T-cell (primary cell): ENCODE data around the gene COG3. TPM values are rescaled to one million over a fixed set of nuclear protein-coding genes. Genes with fewer than 3 reads are reported as not detected.
A peak's percentile ranks its signal among the peaks of the same experiment; 100 is the strongest.

Source experiments
- ATAC-seq, 4 experiments: fragments of 200-7000 bp in 3 of 4; fragments of 150-1000 bp in 1 of 4; cut with Tn5 transposase; replicated peaks in 1 of 4; 1 replicate in 3 of 4; 2 replicates in 1 of 4; pipeline ENCODE4 v1.10.0; 2021; ENCODE audit warnings: moderate library complexity in 3 of 4, mild to moderate bottlenecking in 2 of 4, moderate number of reproducible peaks in 1 of 4
- CTCF ChIA-PET, 2 donors: fragments of 300-600 bp; sonication (Branson Sonifier 250); formaldehyde crosslinking; loops; one replicate each; lab custom pipeline; 2022; ENCODE audit warnings: antibody characterized with exemption in 2 of 2; lab: Charles Lee
- POLR2A ChIA-PET, 2 donors: fragments of 300-600 bp; sonication (Branson Sonifier 250); formaldehyde crosslinking; loops; one replicate each; lab custom pipeline; 2022; ENCODE audit warnings: antibody characterized with exemption in 2 of 2; lab: Charles Lee
- DNase-seq, 35 experiments: peaks; one replicate each; pipeline versions ENCODE4 v3.0.0 to v3.0.0-alpha.2; 2013 to 2023
- H3K27ac ChIP-seq: one replicate; pipeline ENCODE4 v1.5.1; 2013; ENCODE audit warnings: low read length
- H3K27me3 ChIP-seq, 2 experiments: replicated peaks in 1 of 2; 1 replicate in 1 of 2; 2 replicates in 1 of 2; pipeline versions ENCODE4 v1.6.1 to v1.7.0; 2013; ENCODE audit warnings: low read length in 1 of 2, mixed read lengths in 1 of 2; ENCODE audit not compliant: control insufficient read depth in 2 of 2, insufficient read depth in 2 of 2; ENCODE audit errors: extremely low read depth in 1 of 2
- H3K36me3 ChIP-seq, 2 donors: 1 replicate in 1 of 2; 2 replicates in 1 of 2; pipeline versions ENCODE4 v1.6.1 to v1.7.0; 2013; ENCODE audit warnings: low read length in 1 of 2; ENCODE audit not compliant: control insufficient read depth in 2 of 2, insufficient read depth in 1 of 2; ENCODE audit errors: extremely low read depth in 1 of 2
- H3K4me1 ChIP-seq, 2 experiments: 1 replicate in 1 of 2; 2 replicates in 1 of 2; pipeline versions ENCODE4 v1.6.1 to v1.7.0; 2013; ENCODE audit warnings: low read length in 2 of 2, mixed read lengths in 1 of 2; ENCODE audit not compliant: insufficient read depth in 2 of 2, control insufficient read depth in 1 of 2; ENCODE audit errors: extremely low read depth in 1 of 2
- H3K4me3 ChIP-seq, 2 donors: 1 replicate in 1 of 2; 2 replicates in 1 of 2; pipeline versions ENCODE4 v1.5.1 to v1.7.0; 2013; ENCODE audit warnings: mild to moderate bottlenecking in 2 of 2, low read length in 1 of 2, moderate library complexity in 1 of 2; ENCODE audit not compliant: control insufficient read depth in 1 of 2; ENCODE audit errors: extremely low read depth in 1 of 2
- H3K9me3 ChIP-seq: 2 replicates; pipeline ENCODE4 v1.7.0; 2013
- H3K27ac Mint-ChIP-seq, 2 donors: one replicate each; pipeline ENCODE4 v1.8.0; 2020 to 2021; ENCODE audit warnings: mild to moderate bottlenecking in 2 of 2, mixed read lengths in 2 of 2
- H3K27me3 Mint-ChIP-seq, 2 donors: one replicate each; pipeline ENCODE4 v1.8.0; 2021 to 2022; ENCODE audit warnings: mixed read lengths in 2 of 2
- H3K36me3 Mint-ChIP-seq: one replicate; pipeline ENCODE4 v1.8.0; 2021; ENCODE audit warnings: mixed read lengths
- H3K4me1 Mint-ChIP-seq, 3 donors: one replicate each; pipeline ENCODE4 v1.8.0; 2020 to 2022; ENCODE audit warnings: mixed read lengths in 3 of 3, mild to moderate bottlenecking in 1 of 3
- H3K4me3 Mint-ChIP-seq, 3 donors: one replicate each; pipeline ENCODE4 v1.8.0; 2020 to 2022; ENCODE audit warnings: mild to moderate bottlenecking in 3 of 3, mixed read lengths in 3 of 3, moderate library complexity in 3 of 3
- H3K9me3 Mint-ChIP-seq, 3 donors: one replicate each; pipeline ENCODE4 v1.8.0; 2020 to 2022; ENCODE audit warnings: mixed read lengths in 3 of 3
- WGBS: methylation state at CpG from one replicate; pipeline ENCODE4 v1.1.5; 2013; ENCODE audit warnings: missing lambda C conversion rate; ENCODE audit not compliant: insufficient coverage; 5-methylcytosine and 5-hydroxymethylcytosine counted together
- total RNA-seq, 35 experiments: library from RNA in 6 of 35; stranded (reverse) in 6 of 35; fragments of 120-200 nt in 1 of 35; gene quantifications; one replicate each; pipeline versions ENCODE4 v1.2.1 to v1.2.4 and lab custom pipeline; 2013 to 2026

The COG3 gene
- total RNA-seq, 5 donors from 2014 or later (not counting 1 experiment from before 2014, with no cell fraction given): 40.0 to 47.0 (median 42.3) TPM

DNA sequence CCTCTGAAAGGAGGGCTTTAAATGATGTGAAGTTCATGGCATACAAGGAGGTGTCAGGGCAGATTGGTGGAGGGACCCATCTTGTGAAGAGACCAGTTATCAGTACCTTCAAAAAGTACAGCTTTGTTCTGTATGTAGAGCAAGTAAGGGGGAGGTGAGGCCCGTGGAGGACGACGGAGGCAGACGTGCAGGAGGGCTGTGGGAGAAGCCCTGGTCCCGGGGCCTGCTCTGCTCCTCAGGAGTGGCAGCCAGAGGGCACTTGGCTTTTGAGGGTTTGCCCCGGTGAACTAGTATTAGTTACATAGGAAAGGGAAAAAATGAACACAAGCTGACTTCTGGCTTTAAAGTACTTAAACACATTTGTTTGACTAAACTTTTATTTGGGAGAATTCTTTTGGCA, 42.1 kb downstream of the COG3 start:
- H3K36me3 Mint-ChIP-seq: peaks cover 43% of the 10 kb centered on the region

DNA sequence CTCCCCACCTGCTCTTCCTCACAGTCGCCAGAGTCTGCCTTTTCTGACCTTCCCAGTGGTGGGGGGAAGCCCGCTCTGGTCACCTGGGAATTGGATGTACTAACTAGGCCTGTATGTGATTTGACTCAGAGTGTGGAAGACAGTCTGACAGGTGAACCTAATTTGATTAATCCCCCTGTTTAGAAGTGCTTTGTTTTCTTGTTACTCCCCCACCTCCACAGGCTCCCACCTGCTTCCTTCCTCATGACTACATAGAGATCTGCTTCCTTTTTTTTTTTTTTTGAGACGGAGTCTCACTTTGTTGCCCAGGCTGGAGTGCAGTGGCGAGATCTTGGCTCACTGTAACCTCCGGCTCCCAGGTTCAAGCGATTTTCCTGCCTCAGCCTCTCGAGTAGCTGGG, 44.0 kb downstream of the COG3 start:
- no peak overlapping the region for H3K4me3 ChIP-seq
- H3K4me1 ChIP-seq: no peaks in the 10 kb centered on the region
- H3K9me3 ChIP-seq: no peaks in the 10 kb centered on the region
- 89% methylated on average over 4 of the region's 7 CpGs for WGBS
- H3K36me3 ChIP-seq: peaks cover 4 to 60% of the 10 kb centered on the region in 2 donors
- Mint-ChIP-seq H3K4me1 (peaks cover 6 to 8% (median 8%) of the 10 kb centered on the region in 3 donors), H3K36me3 (peaks cover 42% of the 10 kb centered on the region), H3K27ac (peak overlapping the region; percentile 17 to 25), H3K27me3 (no peaks in the 10 kb centered on the region), H3K4me3 (no peak overlapping the region), H3K9me3 (no peaks in the 10 kb centered on the region)
- no peaks in the 10 kb centered on the region for H3K27me3 ChIP-seq
- no peak for DNase-seq
- POLR2A ChIA-PET: interaction anchor here in 1 of 2 donors (0.7 kb wide), 2 partner anchors 11 to 365 kb away, joined by 5 read pairs; no protein-coding TSS in a partner anchor
- no peak overlapping the region for H3K27ac ChIP-seq
- CTCF ChIA-PET: interaction anchor here in 1 of 2 donors (2.0 kb wide), 1 partner anchor 813 kb away, joined by 5 read pairs; no protein-coding TSS in a partner anchor
- no peak for ATAC-seq

More for the DNA sequence above, 42.1 kb downstream of the COG3 start:
- CTCF ChIA-PET: interaction anchor here (0.7 to 1.3 kb wide), 3 partner anchors 22 to 753 kb away, joined by 3 read pairs; no protein-coding TSS in a partner anchor
- Mint-ChIP-seq H3K27ac (peak overlapping the region; percentile 41 to 48), H3K27me3 (no peaks in the 10 kb centered on the region), H3K9me3 (no peaks in the 10 kb centered on the region), H3K4me1 (peaks cover 3 to 6% (median 5%) of the 10 kb centered on the region in 3 donors), H3K4me3 (no peak overlapping the region)
- DNase-seq (no peak), ATAC-seq (no peak)
- Histone ChIP-seq H3K9me3 (no peaks in the 10 kb centered on the region), H3K36me3 (peaks cover 11 to 62% of the 10 kb centered on the region in 2 donors), H3K4me3 (no peak overlapping the region), H3K4me1 (no peaks in the 10 kb centered on the region), H3K27ac (no peak overlapping the region), H3K27me3 (no peaks in the 10 kb centered on the region)
- POLR2A ChIA-PET: no interaction called here
- no CpG with 5 or more reads among the region's 6 CpGs for WGBS

DNA sequence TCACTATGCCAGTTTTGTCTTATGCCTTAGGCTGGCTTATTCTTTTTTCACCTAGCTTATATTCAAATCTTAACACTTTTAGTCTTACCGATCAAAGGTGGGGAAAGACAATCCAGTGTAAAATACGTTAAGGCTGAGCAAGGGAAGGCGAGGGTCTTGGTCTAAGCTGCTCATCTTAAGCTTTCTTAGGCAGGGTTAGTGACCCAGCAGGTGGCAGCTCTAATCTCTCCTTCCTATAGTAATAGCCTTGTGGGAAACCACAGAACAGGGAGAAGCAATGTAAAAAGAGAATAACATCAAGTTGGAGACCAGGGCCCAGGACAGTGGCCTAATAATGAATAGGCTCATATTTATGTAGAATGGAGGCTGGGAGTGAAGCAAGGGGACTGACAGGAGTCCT, 45.9 kb downstream of the COG3 start:
- no peak for ATAC-seq
- Mint-ChIP-seq H3K27me3 (no peaks in the 10 kb centered on the region), H3K9me3 (no peaks in the 10 kb centered on the region), H3K36me3 (peaks cover 37% of the 10 kb centered on the region), H3K4me3 (no peak overlapping the region), H3K27ac (no peak overlapping the region), H3K4me1 (peaks cover 6 to 9% (median 8%) of the 10 kb centered on the region in 3 donors)
- DNase-seq: no peak
- no peak overlapping the region for H3K27ac ChIP-seq
- H3K9me3 ChIP-seq: no peaks in the 10 kb centered on the region
- CTCF ChIA-PET: interaction anchor here (0.6 to 2.0 kb wide), 3 partner anchors 294 to 811 kb away, joined by 3 to 11 read pairs (median 5); no protein-coding TSS in a partner anchor
- no CpG with 5 or more reads among the region's 3 CpGs for WGBS
- POLR2A ChIA-PET: interaction anchor here in 1 of 2 donors (0.5 kb wide), 1 partner anchor 263 kb away, joined by 4 read pairs; no protein-coding TSS in a partner anchor
- no peak overlapping the region for H3K4me3 ChIP-seq
- H3K4me1 ChIP-seq: no peaks in the 10 kb centered on the region
- peaks cover 3 to 55% of the 10 kb centered on the region in 2 donors for H3K36me3 ChIP-seq
- H3K27me3 ChIP-seq: no peaks in the 10 kb centered on the region

DNA sequence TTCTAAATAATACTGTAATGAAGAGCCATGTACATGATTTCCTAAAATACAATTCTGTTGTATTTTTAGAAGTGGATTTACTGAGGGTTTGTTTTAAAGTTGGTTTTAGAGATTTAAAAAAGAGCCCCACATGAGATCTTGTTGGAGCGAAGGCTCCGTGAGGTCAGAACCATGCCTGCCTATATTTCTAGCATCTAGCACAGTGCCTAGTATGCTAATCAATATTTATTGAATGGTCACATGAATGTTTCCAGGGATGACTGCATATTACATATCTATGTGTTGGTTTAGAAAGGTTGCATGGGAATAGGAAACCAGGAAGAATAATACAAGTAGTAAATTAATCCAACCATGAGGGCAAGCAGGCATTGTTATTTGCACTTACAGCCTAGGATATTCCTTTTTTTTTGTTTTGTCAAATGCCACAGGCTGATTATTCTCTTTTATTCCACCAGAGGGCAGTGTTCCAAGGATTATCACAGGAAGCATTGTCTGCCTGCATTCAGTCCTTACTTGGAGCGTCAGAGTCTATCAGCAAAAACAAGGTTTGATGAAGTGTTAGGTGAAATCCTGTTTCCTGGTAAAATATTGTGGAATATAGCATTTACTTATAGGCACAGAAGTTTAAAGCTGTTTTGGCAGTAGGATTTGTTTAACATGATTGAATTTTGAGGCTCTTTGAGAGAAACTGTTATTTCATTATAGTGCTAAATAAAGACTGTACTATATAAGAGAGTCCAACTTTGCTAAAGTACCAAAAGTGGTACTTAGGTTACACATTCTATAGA, 46.8 kb downstream of the COG3 start:
- Histone ChIP-seq H3K36me3 (peaks cover 3 to 55% of the 10 kb centered on the region in 2 donors), H3K9me3 (no peaks in the 10 kb centered on the region), H3K4me3 (no peak overlapping the region), H3K27ac (peak overlapping the region; percentile 2), H3K27me3 (no peaks in the 10 kb centered on the region), H3K4me1 (no peaks in the 10 kb centered on the region)
- POLR2A ChIA-PET: interaction anchor here (0.8 to 1.1 kb wide), 2 partner anchors 26 to 206 kb away, joined by 3 to 4 read pairs; no protein-coding TSS in a partner anchor
- Mint-ChIP-seq H3K9me3 (no peaks in the 10 kb centered on the region), H3K27ac (peak overlapping the region; percentile 24 to 81), H3K4me3 (no peak overlapping the region), H3K4me1 (peaks cover 8 to 13% (median 8%) of the 10 kb centered on the region in 3 donors), H3K36me3 (peaks cover 35% of the 10 kb centered on the region), H3K27me3 (no peaks in the 10 kb centered on the region)
- 38% methylated on average over 1 of the region's 3 CpGs for WGBS
- peak in 13 of 35 experiments; percentile 4 to 83 (median 16) for DNase-seq
- CTCF ChIA-PET: interaction anchor here (0.6 to 1.5 kb wide), 4 partner anchors 13 to 810 kb away, joined by 3 to 11 read pairs (median 4); no protein-coding TSS in a partner anchor
- ATAC-seq: peak; percentile 71 to 81 (median 78)

DNA sequence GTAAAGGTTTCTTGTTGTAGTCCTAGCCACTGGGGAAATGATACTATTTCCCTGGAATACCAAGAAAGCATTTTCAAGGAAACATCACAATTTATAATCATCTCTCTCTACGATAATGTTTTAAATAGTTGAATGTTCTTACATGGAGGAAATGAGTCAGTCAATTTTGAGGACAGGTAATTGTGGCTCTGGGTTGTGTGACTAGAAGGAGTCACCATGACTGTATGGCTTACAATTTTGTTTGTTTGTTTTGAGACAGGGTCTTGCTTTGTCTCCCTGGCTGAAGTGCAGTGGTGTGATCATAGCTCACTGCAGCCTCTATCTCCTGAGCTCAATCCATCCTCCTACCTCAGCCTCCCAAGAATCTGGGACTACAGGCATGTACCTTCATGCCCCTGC, 47.4 kb downstream of the COG3 start:
- H3K9me3 ChIP-seq: no peaks in the 10 kb centered on the region
- Mint-ChIP-seq H3K4me3 (no peak overlapping the region), H3K36me3 (peaks cover 36% of the 10 kb centered on the region), H3K27ac (peak overlapping the region; percentile 41 to 81), H3K27me3 (no peaks in the 10 kb centered on the region), H3K9me3 (no peaks in the 10 kb centered on the region), H3K4me1 (peaks cover 8 to 13% (median 8%) of the 10 kb centered on the region in 3 donors)
- whole genome bisulfite sequencing: no CpG with 5 or more reads among the region's 1 CpG
- H3K4me3 ChIP-seq: no peak overlapping the region
- no peak for DNase-seq
- POLR2A ChIA-PET: interaction anchor here (0.8 to 1.1 kb wide), 2 partner anchors 25 to 205 kb away, joined by 3 to 4 read pairs; no protein-coding TSS in a partner anchor
- H3K36me3 ChIP-seq: peaks cover 0 to 56% of the 10 kb centered on the region in 2 donors
- no peaks in the 10 kb centered on the region for H3K27me3 ChIP-seq
- H3K4me1 ChIP-seq: no peaks in the 10 kb centered on the region
- CTCF ChIA-PET: interaction anchor here (0.7 to 1.5 kb wide), 3 partner anchors 13 to 809 kb away, joined by 3 to 4 read pairs (median 3); no protein-coding TSS in a partner anchor
- H3K27ac ChIP-seq: no peak overlapping the region
- no peak for ATAC-seq

DNA sequence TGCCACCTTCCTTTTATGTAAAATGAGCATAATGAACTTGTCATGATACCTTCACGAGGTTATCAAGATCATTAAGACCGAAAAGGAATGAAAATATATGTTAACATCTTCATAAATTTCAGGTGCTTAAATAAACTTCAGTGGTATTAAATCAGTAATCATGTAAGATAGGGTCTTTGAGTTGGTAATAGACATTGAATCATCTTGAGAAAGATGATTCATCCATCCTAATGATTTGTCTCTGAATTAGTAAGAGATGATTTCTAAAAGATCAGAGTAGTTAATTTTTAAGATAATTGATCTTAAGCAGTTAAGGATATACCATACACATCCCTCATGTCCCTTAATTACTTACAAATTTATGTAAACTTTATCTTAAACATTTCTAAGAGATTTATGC, 52.0 kb downstream of the COG3 start:
- Mint-ChIP-seq H3K27ac (peak overlapping the region in 1 of 2 donors; percentile 55), H3K4me1 (peaks cover 2 to 13% (median 5%) of the 10 kb centered on the region in 3 donors), H3K4me3 (no peak overlapping the region), H3K27me3 (no peaks in the 10 kb centered on the region), H3K9me3 (no peaks in the 10 kb centered on the region), H3K36me3 (peaks cover 59% of the 10 kb centered on the region)
- no peaks in the 10 kb centered on the region for H3K9me3 ChIP-seq
- H3K36me3 ChIP-seq: peaks cover 1 to 74% of the 10 kb centered on the region in 2 donors
- no peak overlapping the region for H3K4me3 ChIP-seq
- no CpG with 5 or more reads among the region's 2 CpGs for WGBS
- H3K27me3 ChIP-seq: no peaks in the 10 kb centered on the region
- ChIA-PET CTCF (no interaction called here), POLR2A (no interaction called here)
- H3K27ac ChIP-seq: no peak overlapping the region
- ATAC-seq (no peak), DNase-seq (no peak)
- H3K4me1 ChIP-seq: no peaks in the 10 kb centered on the region
